Heart left ventricle (tissue), 16 donors: ENCODE results near the gene ZBBX. TPM values are rescaled to one million over a fixed set of nuclear protein-coding genes. Genes with fewer than 3 reads are reported as not detected.

Experiments
- ATAC-seq, 4 donors: fragments of 200-7000 bp; cut with Tn5 transposase; one replicate each; pipeline ENCODE4 v1.9.1; 2020 to 2022; ENCODE audit warnings: moderate library complexity in 4 of 4, mild to moderate bottlenecking in 3 of 4, moderate number of reproducible peaks in 1 of 4
- DNase-seq, 5 donors: peaks; one replicate each; pipeline ENCODE4 v3.0.0-alpha.2; 2020
- H3K27ac ChIP-seq, 12 donors: fragments of 200-600 bp; sonication (generic) in 4 of 12; one replicate each; pipeline versions ENCODE4 v1.5.0 to v1.8.0; 2016 to 2022; ENCODE audit warnings: mild to moderate bottlenecking in 2 of 12
- H3K27me3 ChIP-seq, 9 donors: fragments of 200-600 bp; sonication (generic) in 2 of 9; one replicate each; pipeline versions ENCODE4 v1.5.1 to v1.8.0; 2016 to 2022; ENCODE audit warnings: mild to moderate bottlenecking in 3 of 9
- H3K36me3 ChIP-seq, 9 donors: fragments of 200-600 bp; sonication (generic) in 2 of 9; one replicate each; pipeline versions ENCODE4 v1.5.0 to v1.8.0; 2018 to 2022; ENCODE audit warnings: mild to moderate bottlenecking in 2 of 9
- H3K4me1 ChIP-seq, 12 donors: fragments of 200-600 bp; sonication (generic) in 4 of 12; one replicate each; pipeline versions ENCODE4 v1.5.0 to v1.8.0; 2016 to 2022; ENCODE audit warnings: mild to moderate bottlenecking in 3 of 12
- H3K4me3 ChIP-seq, 12 donors: fragments of 200-600 bp; sonication (generic) in 4 of 12; one replicate each; pipeline versions ENCODE4 v1.5.0 to v1.8.0; 2017 to 2022; ENCODE audit warnings: mild to moderate bottlenecking in 9 of 12, moderate library complexity in 4 of 12
- H3K9me3 ChIP-seq, 12 donors: fragments of 200-600 bp; sonication (generic) in 4 of 12; one replicate each; pipeline versions ENCODE4 v1.5.0 to v1.8.0; 2016 to 2022; ENCODE audit warnings: mild to moderate bottlenecking in 1 of 12
- CTCF ChIP-seq, 12 donors: fragments of 200-600 bp; sonication (generic) in 4 of 12; IDR thresholded peaks; one replicate each; pipeline versions ENCODE4 v1.5.0 to v1.8.0; 2018 to 2022; ENCODE audit warnings: antibody characterized with exemption in 12 of 12, mild to moderate bottlenecking in 5 of 12
- POLR2A ChIP-seq, 2 donors: fragments of 450-650 bp; IDR thresholded peaks; one replicate each; pipeline ENCODE4 v1.6.1; 2017; ENCODE audit warnings: antibody characterized with exemption in 2 of 2, mild to moderate bottlenecking in 2 of 2, moderate library complexity in 2 of 2
- WGBS, 4 donors: extraction: QIAGEN DNeasy Blood & Tissue Kit in 2 of 4; methylation state at CpG; one replicate each; pipeline versions ENCODE4 v1.1.5 to v1.1.7; 2013 to 2018; 5-methylcytosine and 5-hydroxymethylcytosine counted together
- intact Hi-C, 10 donors: fragments of 100-400 bp; cut with DNase I; formaldehyde crosslinking; loops; one replicate each; pipeline versions ENCODE4 v1.11.1 to v1.14.2; 2022
- polyA plus RNA-seq, 2 donors: library from polyadenylated mRNA; stranded (reverse); fragments of 200-250 nt; gene quantifications; one replicate each; pipeline ENCODE4 v1.2.3, GENCODE V29; 2013
- total RNA-seq, 9 donors: library from RNA; depleted of rRNA in 2 of 9; stranded (reverse); fragments of >200 nt in 2 of 9; fragmentation: NEBNext Ultra II Directional in 3 of 9; extraction: Animal tissue kit (Norgen Biotek cat#: 25700) in 3 of 9; gene quantifications; one replicate each; pipeline versions ENCODE4 v1.1.0 to v1.2.4, GENCODE V29; 2016 to 2023
- donor health status: ischemic (EF 13 %, LVEDD 7.1; RV severe dilation, severe dysfunction).
- donor health status: healthy with polysubstance abuse.
- donor health status: DM: no; HTN: yes; CAD: no.
- donor health status: DM: no; HTN: no; CAD: no.
- donor health status: ischemic (EF 25% LVEDD 6.9; RV normal size, moderate dysfunction).
- donor health status: ischemic (EF 25% LVEDD 5.7; RV mildly dilated, moderate dysfunction).
- donor health status: healthy.
- donor health status: DM: yes; HTN: yes; CAD: no.
- donor health status: ischemic (EF 35%, LVEDD 5.7; RV mildly dilated, moderate dysfunction).
- donor health status: nonischemic (EF 11% LVEDD 7.7; RV severe dilation, severe dysfunction).
- donor health status: DM: yes; HTN: yes; CAD: no.
- donor health status: PGD.
- donor health status: ischemic (EF 29% LVEDD 5.4; RV normal size, mild dysfunction).
- donor health status: nonischemic (EF 23%, LVEDD 6.1; RV moderate dilation, normal function).

ZBBX gene
- total and polyA plus RNA-seq, 11 donors, result 0.42 TPM; not detected in 10

- TF ChIP-seq POLR2A (IDR thresholded peaks at IDR 0.05), result no peak
- TF ChIP-seq CTCF (IDR thresholded peaks at IDR 0.05), result no peak
- intact Hi-C loops, result loop anchor here in 2 of 10 donors (10.0 kb wide), 1 partner anchor 142 kb away; no protein-coding TSS in a partner anchor
- DNase-seq (no peak), ATAC-seq (no peak)
- Histone ChIP-seq H3K9me3 (peaks cover 0 to 13% (median 2%) of the 10 kb centered on the region in 12 donors), H3K27me3 (no peaks in the 10 kb centered on the region), H3K36me3 (no peaks in the 10 kb centered on the region), H3K4me1 (peaks cover 0 to 12% (median 2%) of the 10 kb centered on the region in 12 donors), H3K4me3 (no peak overlapping the region), H3K27ac (no peak overlapping the region)
- 79 to 97% (median 89%) methylated on average over 1 of the region's 1 CpG for WGBS, 4 donors
These were observed 73.8 kb downstream of the ZBBX start for GRCh38 chr3:167306319-167306718.

- no peak for ATAC-seq
These were observed 74.7 kb downstream of the ZBBX start for GRCh38 chr3:167305340-167305890.

GRCh38 chr3:167304077-167304476, 76.0 kb downstream of the ZBBX start:
- WGBS, 4 donors, result 21 to 34% (median 32%) methylated on average over 3 of the region's 3 CpGs
- H3K27me3 ChIP-seq, result no peaks in the 10 kb centered on the region
- H3K27ac ChIP-seq, result peak overlapping the region in 9 of 12 donors; percentile 2 to 73 (median 32)
- DNase-seq (peak in 4 of 5 donors; percentile 28 to 41 (median 35)), ATAC-seq (peak; percentile 100)
- no peaks in the 10 kb centered on the region for H3K36me3 ChIP-seq
- H3K9me3 ChIP-seq, result peaks cover 0 to under 1% (median 0%) of the 10 kb centered on the region in 12 donors
- H3K4me3 ChIP-seq, result no peak overlapping the region
- intact Hi-C loops, result loop anchor here in 4 of 10 donors (2.0 to 10.0 kb wide), 3 partner anchors 137 to 139 kb away; no protein-coding TSS in a partner anchor
- TF ChIP-seq CTCF (IDR thresholded peaks at IDR 0.05), result no peak
- TF ChIP-seq POLR2A (IDR thresholded peaks at IDR 0.05), result no peak
- peaks cover 0 to 12% (median 2%) of the 10 kb centered on the region in 12 donors for H3K4me1 ChIP-seq

More at GRCh38 chr3:167305340-167305890, 74.7 kb downstream of the ZBBX start:
- DNase-seq, result no peak
- 0 to 21% (median 0%) methylated on average over 1 of the region's 1 CpG for WGBS, 4 donors
- Histone ChIP-seq H3K36me3 (no peaks in the 10 kb centered on the region), H3K9me3 (peaks cover 0 to 13% (median 2%) of the 10 kb centered on the region in 12 donors), H3K4me1 (peaks cover 0 to 12% (median 2%) of the 10 kb centered on the region in 12 donors), H3K27ac (no peak overlapping the region), H3K27me3 (no peaks in the 10 kb centered on the region), H3K4me3 (no peak overlapping the region)
- intact Hi-C loops, result loop anchor here in 3 of 10 donors (2.0 to 10.0 kb wide), 2 partner anchors 139 to 141 kb away; no protein-coding TSS in a partner anchor
- no peak for TF ChIP-seq POLR2A (IDR thresholded peaks at IDR 0.05)

GRCh38 chr3:167302678-167303077, 77.4 kb downstream of the ZBBX start:
- Histone ChIP-seq H3K4me3 (no peak overlapping the region), H3K27me3 (no peaks in the 10 kb centered on the region), H3K4me1 (peaks cover 0 to 12% (median 2%) of the 10 kb centered on the region in 12 donors), H3K36me3 (no peaks in the 10 kb centered on the region), H3K9me3 (no peaks in the 10 kb centered on the region), H3K27ac (no peak overlapping the region)
- intact Hi-C loops, result loop anchor here in 3 of 10 donors (5.0 to 10.0 kb wide), 2 partner anchors 135 to 138 kb away; no protein-coding TSS in a partner anchor
- no peak for TF ChIP-seq POLR2A (IDR thresholded peaks at IDR 0.05)
- no peak for TF ChIP-seq CTCF (IDR thresholded peaks at IDR 0.05)
- DNase-seq (no peak), ATAC-seq (no peak)
- WGBS, 4 donors, result 53 to 74% (median 67%) methylated on average over 2 of the region's 2 CpGs
